Activated CD8-positive, alpha-beta memory T cell treated with anti-CD3 and anti-CD28 coated beads for 4 hours (primary cell): ENCODE results near the gene EVI5.
A peak's percentile ranks its signal among the peaks of the same experiment; 100 is the strongest.

Source experiments
- DNase-seq, 2 donors: peaks; one replicate each; pipeline ENCODE4 v3.0.0-alpha.2; 2020; ENCODE audit warnings: low read depth in 2 of 2

EVI5 gene

GRCh38 chr1:92519043-92519442 lies 265.9 kb downstream of the EVI5 start:
- DNase-seq = no peak

- DNase-seq = no peak
Measured at GRCh38 chr1:92516574-92516973, 268.3 kb downstream of the EVI5 start.

GRCh38 chr1:92515796-92516201 lies 269.1 kb downstream of the EVI5 start:
- DNase-seq = no peak

- no peak for DNase-seq
Measured at GRCh38 chr1:92511541-92511940, 273.4 kb downstream of the EVI5 start.

- DNase-seq = no peak
Measured at GRCh38 chr1:92509619-92510018, 275.3 kb downstream of the EVI5 start.

GRCh38 chr1:92505015-92505692 lies 279.8 kb downstream of the EVI5 start:
- DNase-seq = no peak

GRCh38 chr1:92504291-92505014 lies 280.5 kb downstream of the EVI5 start:
- DNase-seq = no peak

- no peak for DNase-seq
Measured at GRCh38 chr1:92503926-92504285, 281.0 kb downstream of the EVI5 start.

- no peak for DNase-seq
Measured at GRCh38 chr1:92503043-92503925, 281.6 kb downstream of the EVI5 start.

GRCh38 chr1:92502247-92502646 lies 282.7 kb downstream of the EVI5 start:
- no peak for DNase-seq

- DNase-seq = no peak
Measured at GRCh38 chr1:92500552-92500951, 284.4 kb downstream of the EVI5 start.

GRCh38 chr1:92495392-92496063 lies 289.4 kb downstream of the EVI5 start:
- DNase-seq = no peak

GRCh38 chr1:92494485-92495141 lies 290.3 kb downstream of the EVI5 start:
- no peak for DNase-seq

GRCh38 chr1:92493139-92493538 lies 291.8 kb downstream of the EVI5 start:
- no peak for DNase-seq

- DNase-seq = no peak
Measured at GRCh38 chr1:92488832-92489231, 296.1 kb downstream of the EVI5 start.

GRCh38 chr1:92488416-92488815 lies 296.5 kb downstream of the EVI5 start:
- DNase-seq = no peak

- DNase-seq = no peak
Measured at GRCh38 chr1:92487078-92487605, 297.8 kb downstream of the EVI5 start.

GRCh38 chr1:92486251-92487077 lies 298.4 kb downstream of the EVI5 start, which contains the start of gene GFI1:
TSS of gene GFI1 (minus strand) at chr1:92486925. CDS start at chr1:92483487, 3,438 bp downstream.
- DNase-seq = peak in 1 of 2 donors; percentile 58

GRCh38 chr1:92485381-92486250 lies 299.3 kb downstream of the EVI5 start:
- peak; percentile 76 to 87 for DNase-seq
